HFFc6 (cell line): ENCODE results near the gene IQCH. TPM values are rescaled to one million over a fixed set of nuclear protein-coding genes. Genes with fewer than 3 reads are reported as not detected.

Experiments
- DNase-seq: peaks from one replicate; pipeline ENCODE4 v3.0.0-alpha.2; 2018
- H3K27ac Mint-ChIP-seq: 2 replicates; pipeline ENCODE4 v1.8.0; 2020; ENCODE audit warnings: mild to moderate bottlenecking, mixed read lengths
- H3K27me3 Mint-ChIP-seq: 2 replicates; pipeline ENCODE4 v1.8.0; 2021; ENCODE audit warnings: mild to moderate bottlenecking, moderate library complexity, mixed read lengths; ENCODE audit not compliant: insufficient read depth
- H3K36me3 Mint-ChIP-seq: 2 replicates; pipeline ENCODE4 v1.8.0; 2021; ENCODE audit warnings: low read depth, mixed read lengths
- H3K4me1 Mint-ChIP-seq: 2 replicates; pipeline ENCODE4 v1.8.0; 2020; ENCODE audit warnings: low read depth, mixed read lengths
- H3K4me3 Mint-ChIP-seq: 2 replicates; pipeline ENCODE4 v1.8.0; 2020; ENCODE audit warnings: mild to moderate bottlenecking, moderate library complexity, mixed read lengths
- H3K9me3 Mint-ChIP-seq: 2 replicates; pipeline ENCODE4 v1.8.0; 2020; ENCODE audit warnings: mild to moderate bottlenecking, mixed read lengths
- CTCF ChIP-seq: fragments of 200-600 bp; sonication (generic); IDR thresholded peaks from 2 replicates; pipeline ENCODE4 v1.5.0; 2021; ENCODE audit warnings: antibody characterized with exemption, mild to moderate bottlenecking
- total RNA-seq, 6 experiments: library from RNA; stranded (reverse); fragmentation: NEBNext Ultra II Directional; extraction: Animal tissue kit (Norgen Biotek cat#: 25700); gene quantifications; 2 replicates in 1 of 6; 3 replicates in 5 of 6; pipeline ENCODE4 v1.2.3, GENCODE V29; 2021

The IQCH gene
- total RNA-seq, 6 experiments from 2014 or later, result 1.1 to 2.2 (median 1.5) TPM

DNA sequence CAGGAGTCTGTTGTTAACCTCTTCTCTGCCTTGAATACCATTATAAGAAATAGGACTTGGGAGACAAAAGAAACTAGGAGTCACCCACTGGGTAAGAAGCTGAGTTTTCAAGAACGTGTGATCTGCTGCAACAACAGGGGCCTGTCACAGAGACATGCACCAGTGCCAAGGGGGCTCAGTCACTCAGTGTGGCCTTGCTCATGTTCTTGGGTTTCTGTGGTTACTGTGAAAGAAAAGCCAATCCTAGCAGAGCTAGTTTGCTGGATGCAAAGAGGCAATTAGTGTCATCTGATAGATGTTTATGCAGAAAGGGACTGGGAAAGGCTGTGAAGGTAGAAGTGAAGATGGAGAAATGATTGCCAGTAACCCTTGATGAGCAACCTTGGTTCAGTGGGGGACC is 126.3 kb downstream of the IQCH start:
- TF ChIP-seq CTCF, result no peak
- no peaks in the 10 kb centered on the region for H3K36me3 Mint-ChIP-seq
- H3K4me1 Mint-ChIP-seq, result no peaks in the 10 kb centered on the region
- no peak overlapping the region for H3K27ac Mint-ChIP-seq
- no peaks in the 10 kb centered on the region for H3K9me3 Mint-ChIP-seq
- no peak for DNase-seq
- H3K4me3 Mint-ChIP-seq, result no peak overlapping the region
- peaks cover 17% of the 10 kb centered on the region for H3K27me3 Mint-ChIP-seq

DNA sequence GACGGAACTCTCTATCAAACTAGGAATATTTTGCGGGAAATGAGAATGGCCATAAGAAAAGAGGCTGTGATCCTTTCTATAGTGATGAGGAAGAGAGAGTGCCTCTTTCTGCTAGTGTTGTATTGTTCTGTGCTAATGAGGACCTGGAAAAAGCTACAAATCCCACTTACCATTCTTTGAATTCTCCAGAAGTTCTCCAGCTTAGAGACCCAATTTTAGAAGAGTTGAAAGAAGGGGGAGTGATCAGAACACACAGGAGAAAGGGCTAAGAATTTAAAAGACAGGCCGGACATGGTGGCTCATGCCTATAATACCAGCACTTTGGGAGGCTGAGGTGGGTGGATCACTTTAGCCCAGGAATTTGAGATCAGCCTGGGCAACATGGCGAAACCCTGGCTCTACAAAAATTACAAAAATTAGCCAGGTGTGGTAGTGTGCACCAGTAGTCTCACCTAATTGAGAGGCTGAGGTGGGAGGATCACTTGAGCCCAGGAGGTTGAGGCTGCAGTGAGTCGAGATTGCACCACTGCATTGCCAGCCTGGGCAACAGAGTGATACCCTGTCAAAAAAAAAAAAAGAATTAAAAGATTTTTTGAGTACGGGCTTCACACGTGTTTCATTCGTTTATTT is 126.9 kb downstream of the IQCH start:
- H3K27ac Mint-ChIP-seq, result no peak overlapping the region
- TF ChIP-seq CTCF, result no peak
- H3K36me3 Mint-ChIP-seq, result no peaks in the 10 kb centered on the region
- no peak for DNase-seq
- no peaks in the 10 kb centered on the region for H3K4me1 Mint-ChIP-seq
- H3K9me3 Mint-ChIP-seq, result no peaks in the 10 kb centered on the region
- no peak overlapping the region for H3K4me3 Mint-ChIP-seq
- peaks cover 17% of the 10 kb centered on the region for H3K27me3 Mint-ChIP-seq

- H3K4me3 Mint-ChIP-seq, result no peak overlapping the region
- no peak overlapping the region for H3K27ac Mint-ChIP-seq
- H3K36me3 Mint-ChIP-seq, result no peaks in the 10 kb centered on the region
- peaks cover 21% of the 10 kb centered on the region for H3K27me3 Mint-ChIP-seq
- TF ChIP-seq CTCF, result no peak
- no peaks in the 10 kb centered on the region for H3K9me3 Mint-ChIP-seq
- H3K4me1 Mint-ChIP-seq, result no peaks in the 10 kb centered on the region
- DNase-seq, result no peak
Measured at GRCh38 chr15:67382723-67383122, 128.1 kb downstream of the IQCH start.

- Mint-ChIP-seq H3K27ac (no peak overlapping the region), H3K4me3 (no peak overlapping the region), H3K4me1 (no peaks in the 10 kb centered on the region), H3K36me3 (no peaks in the 10 kb centered on the region), H3K27me3 (peaks cover 17% of the 10 kb centered on the region), H3K9me3 (no peaks in the 10 kb centered on the region)
- peak; percentile 67 for TF ChIP-seq CTCF
- DNase-seq, result no peak
Measured at GRCh38 chr15:67383899-67384298, 129.3 kb downstream of the IQCH start.

DNA sequence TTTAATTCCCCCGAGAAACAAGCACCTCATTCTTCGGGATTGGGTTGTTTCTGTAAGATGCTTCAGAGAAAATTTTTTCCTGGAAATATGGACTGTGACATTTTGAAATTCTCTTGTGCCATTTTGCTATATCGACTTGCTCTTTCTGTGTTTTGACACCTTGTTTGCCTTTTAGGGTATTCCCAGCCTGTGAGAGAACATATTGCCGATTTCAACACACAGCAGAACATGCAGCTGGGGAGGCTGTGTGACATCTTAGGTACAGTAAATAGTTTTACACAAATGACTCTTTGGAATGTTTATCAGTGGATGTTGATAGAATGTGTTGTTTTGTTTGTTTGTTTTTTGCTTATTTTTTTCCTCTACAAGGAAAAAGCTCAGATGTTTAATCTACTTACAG is 130.2 kb downstream of the IQCH start:
- no peak for DNase-seq
- Mint-ChIP-seq H3K4me3 (no peak overlapping the region), H3K4me1 (no peaks in the 10 kb centered on the region), H3K27ac (no peak overlapping the region), H3K27me3 (peaks cover 13% of the 10 kb centered on the region), H3K9me3 (no peaks in the 10 kb centered on the region), H3K36me3 (no peaks in the 10 kb centered on the region)
- no peak for TF ChIP-seq CTCF

DNA sequence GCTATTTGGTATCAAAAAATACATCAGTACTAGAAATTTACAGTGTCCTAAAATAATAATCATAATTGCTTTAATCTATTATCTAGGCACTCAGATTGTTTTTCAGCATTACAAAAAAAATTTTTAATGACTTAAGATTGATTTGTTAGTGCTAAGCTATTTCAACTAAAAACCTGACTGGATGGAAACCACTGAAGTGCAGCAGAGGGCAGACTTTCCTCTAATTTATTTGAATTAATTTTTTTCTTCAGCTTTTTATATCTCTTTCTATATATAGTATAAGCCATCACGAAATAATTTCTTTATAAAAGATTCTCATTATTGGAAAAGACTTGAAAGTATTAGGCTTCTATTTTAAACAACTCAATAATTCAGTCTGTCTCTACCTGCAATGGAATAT is 131.4 kb downstream of the IQCH start:
- H3K9me3 Mint-ChIP-seq, result no peaks in the 10 kb centered on the region
- peak; percentile 61 for TF ChIP-seq CTCF
- no peak for DNase-seq

More for the DNA sequence above, 131.4 kb downstream of the IQCH start:
- Mint-ChIP-seq H3K36me3 (no peaks in the 10 kb centered on the region), H3K27me3 (peaks cover 11% of the 10 kb centered on the region), H3K27ac (no peak overlapping the region), H3K4me1 (no peaks in the 10 kb centered on the region), H3K4me3 (no peak overlapping the region)
